HS-27A (cell line): ENCODE results near the gene SLC19A1.

Source experiments
- DNase-seq: peaks from one replicate; pipeline ENCODE4 v3.0.0-alpha.2; 2012; ENCODE audit warnings: low read depth, missing footprints

The SLC19A1 gene

DNA sequence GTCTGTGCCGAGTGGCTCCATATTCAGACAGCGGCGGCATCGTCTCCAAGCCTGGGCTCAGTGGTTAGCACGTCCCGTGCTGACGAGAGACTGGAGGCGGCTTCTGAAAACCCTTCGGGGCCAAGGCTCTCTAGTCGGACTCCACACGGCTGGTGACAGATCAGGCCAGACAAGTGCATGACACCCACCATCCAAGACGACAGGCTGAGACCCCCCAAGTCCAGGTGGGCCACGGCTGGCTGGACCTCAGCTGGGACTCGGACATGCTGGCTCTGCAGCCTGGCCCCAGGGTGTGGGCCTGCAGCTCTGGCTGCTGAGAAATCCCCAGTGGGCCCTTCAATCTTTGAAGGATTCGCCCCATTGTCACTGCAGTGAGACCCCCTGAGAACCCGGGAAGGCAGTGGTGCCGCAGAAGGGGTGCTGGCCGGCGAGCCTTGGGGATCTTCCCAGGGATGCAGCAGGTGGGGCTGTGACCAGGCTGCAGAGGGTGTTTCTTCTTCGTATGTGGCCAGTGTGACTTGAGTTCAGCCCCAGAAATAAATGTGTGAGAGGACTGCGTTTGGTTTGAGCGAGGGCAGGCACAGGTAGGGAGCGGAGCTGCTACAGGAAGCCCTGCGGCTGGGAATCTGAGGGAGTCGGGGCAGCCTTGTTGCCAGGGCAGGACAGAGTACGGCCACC, 15.9 kb upstream of the SLC19A1 start:
- DNase-seq: no peak

DNA sequence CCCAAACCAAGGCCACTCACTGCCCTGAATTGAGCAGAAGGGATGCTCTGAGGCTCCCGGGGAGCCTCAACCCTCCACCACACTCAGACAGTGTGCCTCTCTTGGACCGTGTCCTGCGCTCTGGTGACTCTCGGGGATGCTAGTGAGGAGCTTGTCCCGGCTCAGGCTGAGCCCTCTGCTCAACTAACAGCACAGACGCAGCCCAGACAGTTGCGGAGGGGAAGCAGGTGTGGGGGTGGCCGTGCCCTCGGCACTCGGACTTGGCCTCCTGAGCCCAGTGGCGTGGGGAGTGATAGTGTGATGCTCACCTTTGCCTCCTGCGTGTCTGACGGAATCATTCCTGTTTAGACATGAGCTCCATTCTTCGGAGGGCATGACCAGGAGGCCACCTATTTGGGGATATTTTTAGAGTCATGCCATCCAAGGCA, 15.4 kb upstream of the SLC19A1 start:
- no peak for DNase-seq

DNA sequence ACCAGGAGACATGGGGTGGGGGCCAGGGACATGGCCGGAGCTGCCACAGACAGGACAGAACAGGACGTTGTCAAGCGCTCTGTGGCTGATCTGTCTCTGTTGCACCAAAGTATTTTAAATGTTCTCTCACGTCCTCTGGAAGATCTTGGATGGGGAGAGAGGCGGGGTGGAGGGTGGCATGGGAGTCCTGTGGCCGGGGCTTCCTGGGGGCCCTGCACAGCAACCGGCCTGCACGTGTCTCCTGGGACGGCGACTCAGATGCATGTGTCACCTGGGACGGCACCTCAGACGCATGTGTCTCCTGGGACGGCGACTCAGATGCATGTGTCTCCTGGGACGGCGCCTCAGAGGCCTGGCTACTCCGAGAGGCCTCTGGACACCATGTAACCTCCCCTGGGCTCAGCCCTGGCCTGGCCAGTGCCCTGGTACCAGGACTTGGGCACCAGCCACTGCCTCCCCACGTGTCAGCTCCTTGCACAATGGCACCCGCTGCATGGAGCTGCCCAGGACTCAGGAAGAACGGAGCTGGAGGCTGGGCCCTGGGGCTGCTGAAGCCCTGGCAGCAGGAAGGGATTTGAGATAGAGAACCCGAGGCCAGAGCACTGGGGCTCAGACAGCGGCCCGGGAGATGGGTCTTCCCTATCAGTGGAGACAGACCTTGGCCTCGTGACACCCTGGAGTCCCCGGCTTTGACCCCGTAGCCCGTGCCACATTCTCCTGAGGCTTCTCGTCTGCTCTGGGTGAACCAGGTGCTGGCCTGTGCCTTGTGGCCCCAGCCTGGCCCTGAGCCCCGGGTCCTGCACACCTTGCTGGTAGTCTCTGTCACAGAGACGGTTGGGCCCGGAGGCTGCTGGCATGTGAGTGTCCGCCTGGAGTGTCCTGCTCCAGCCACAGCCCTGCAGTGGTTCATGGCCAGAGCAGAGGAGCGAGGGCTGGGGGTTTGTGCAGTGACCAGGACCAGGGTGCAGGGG, 14.7 kb upstream of the SLC19A1 start:
- no peak for DNase-seq

DNA sequence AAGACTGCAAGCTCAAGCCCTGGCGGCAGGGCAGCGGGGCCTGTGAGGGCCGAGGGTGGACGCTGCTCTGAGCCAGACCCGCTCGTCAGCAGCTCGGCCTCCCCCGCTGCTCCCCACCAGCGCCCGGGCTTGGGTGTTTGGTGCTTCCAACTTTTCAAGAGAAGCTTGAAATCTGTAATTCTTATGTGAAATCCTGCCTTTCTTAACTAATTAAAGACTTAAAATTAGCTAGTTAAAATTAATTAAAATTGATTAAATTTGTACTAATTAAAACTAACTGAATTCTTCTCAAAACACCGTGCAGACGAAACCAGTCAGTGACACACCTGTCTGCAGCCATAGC, 14.0 kb upstream of the SLC19A1 start:
- no peak for DNase-seq

DNA sequence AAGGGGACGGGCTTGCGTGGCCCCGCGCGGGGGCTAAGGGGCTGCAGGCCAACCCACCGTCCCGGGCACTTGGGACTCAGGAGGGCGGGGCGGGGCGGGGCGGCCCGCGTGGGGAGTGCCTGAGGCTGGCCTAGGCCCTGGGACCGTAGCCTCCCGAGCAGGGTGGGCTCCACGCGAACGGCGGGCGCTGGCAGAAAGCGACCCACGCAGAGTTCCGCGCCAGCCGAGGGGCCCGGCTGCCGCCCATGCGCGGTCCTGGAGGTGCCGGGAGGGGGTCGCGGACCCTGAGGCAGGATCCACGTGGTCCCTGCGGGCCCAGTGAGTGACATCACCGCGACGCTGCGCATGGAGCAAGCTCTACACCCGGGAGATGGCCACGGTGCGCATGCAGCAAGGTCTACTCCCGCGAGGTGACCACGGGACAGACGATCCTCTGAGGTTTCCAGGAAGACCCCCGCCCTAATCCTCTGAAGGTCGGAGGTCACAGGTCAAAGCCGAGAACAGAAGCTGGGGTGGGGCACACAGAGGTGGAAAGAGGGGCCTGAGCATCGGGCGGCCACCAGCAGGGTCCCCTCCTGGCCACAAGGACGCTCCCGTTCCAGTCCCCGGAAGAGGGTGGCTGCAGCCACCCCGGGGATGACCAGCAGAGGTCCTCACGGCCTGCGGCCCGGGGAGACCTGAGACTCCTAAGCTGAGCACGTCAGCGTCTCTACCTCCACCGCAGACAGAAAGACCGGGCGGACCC, 13.5 kb upstream of the SLC19A1 start:
- no peak for DNase-seq

DNA sequence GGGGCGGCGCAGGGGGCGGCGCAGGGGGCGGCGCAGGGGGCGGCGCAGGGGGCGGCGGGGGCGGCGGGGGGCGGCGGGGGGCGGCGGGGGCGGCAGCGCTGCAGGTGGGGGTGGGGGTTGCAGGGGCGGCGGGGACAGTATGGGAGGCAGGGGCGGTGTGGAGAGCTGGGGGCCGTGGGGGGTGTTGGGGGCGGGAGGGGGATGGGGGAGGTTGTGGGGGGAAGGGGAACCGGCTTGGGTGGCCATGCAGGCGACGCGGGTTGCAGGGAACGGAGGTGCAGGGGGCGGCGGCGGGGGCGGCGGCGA, 13.0 kb upstream of the SLC19A1 start:
- DNase-seq: no peak

DNA sequence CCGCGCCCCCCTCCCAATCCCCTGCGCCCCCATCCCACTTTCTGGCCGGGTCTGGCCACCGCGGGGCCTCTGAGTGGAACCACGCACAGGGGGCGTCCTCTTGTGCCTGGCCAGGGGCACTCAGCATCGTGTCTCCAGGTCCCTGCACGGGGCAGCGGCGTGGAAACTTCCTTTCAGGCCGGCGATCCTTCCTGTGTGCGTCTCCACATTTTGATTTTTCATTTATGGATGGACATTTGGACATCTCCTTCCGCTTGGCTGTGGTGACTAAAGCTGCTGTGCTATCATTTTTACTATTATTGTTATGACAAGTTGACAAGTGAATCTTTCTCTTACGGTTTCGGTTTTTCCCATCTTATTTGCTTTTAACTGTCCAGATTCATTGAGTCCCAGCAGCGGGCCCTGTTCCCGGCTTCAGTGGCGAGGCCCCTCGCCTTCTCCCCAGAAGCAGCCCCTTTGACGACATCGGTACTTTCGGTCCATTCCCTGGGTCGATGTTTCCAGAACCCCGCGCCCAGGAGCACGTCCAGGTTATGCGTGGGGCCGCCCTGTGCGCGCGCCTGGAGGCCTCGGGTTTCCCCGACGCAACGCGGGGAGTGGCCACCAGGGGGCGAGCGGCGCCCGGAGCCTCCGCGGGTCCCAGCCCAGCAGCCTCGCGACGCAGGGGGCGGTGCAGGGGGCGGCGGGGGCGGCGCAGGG, 12.4 kb upstream of the SLC19A1 start:
- no peak for DNase-seq

DNA sequence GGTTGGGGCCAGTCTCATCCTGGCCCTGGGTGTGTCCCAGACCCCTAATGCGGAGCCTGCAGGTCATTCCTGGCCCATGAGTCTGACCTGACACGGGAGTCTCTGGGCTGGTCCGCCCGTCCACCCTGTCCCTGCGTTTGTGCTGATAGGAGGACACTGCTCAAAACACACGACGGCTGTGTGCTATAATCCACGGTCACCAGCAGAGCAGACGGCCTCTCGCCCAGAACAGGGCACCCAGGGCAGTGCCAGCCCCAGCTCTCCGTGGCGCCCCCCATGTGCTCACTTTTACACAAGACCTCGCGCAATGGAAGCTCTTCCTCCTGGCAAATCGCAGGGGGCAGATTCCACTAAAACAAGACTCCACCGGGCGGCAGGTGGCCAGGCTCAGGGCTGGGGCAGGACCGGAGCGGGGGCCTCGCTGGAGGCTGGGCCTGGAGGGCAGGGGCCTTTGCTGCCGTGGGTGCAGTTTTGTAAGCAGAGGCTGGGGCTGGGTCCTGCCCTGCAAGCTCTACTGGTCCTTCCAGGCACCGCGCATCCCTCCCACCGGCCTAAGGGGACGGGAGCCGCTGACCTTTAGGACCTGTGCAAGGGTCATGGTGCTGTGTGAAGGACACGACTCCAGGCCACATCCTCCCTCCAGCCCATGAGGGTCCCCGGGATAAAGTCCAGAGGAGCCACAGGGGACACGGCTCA, 10.6 kb upstream of the SLC19A1 start:
- DNase-seq: no peak

DNA sequence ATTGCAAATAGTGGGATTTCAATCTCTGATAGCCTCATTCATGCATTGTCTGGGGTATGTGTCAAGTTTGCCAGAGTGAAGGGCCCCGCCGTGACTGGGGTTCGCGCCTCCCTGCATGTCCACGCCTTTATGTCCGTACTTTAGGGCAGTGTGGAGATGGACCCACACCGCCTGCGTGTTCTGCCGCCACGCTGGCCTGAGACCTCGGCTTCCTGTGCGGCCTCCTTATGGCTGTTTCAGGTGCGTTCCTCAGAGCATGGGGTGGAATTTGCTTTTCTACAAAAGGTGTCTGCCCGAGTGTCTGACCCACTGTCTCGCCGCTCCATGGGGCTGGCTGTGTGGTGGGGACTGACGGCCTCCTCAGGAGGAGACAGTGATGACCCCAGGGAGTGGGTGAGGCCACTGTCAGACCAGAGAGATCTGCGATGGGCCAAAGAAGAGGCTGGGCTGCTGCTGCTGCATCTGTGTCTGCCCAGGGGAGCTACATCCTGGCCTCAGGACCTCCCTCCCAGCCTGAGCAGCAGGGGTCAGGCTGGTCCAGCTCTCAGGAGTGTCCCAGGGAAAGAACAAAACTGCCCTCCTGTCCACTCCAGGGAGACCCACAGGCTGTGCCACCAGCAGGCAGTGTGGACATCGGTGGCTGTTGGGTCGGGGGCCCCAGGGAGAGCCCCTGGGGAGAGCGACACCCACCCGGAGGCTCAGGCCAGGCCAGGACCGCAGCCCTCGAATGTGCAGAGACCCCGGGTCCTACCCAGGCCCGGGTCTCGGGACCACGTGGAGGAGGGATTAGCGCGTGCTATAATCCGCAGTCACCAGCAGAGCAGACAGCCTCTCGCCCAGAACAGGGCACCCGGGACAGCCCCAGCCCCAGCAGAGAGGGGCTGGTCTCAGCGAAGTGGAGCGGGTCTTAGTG, 9.8 kb upstream of the SLC19A1 start:
- DNase-seq: no peak

DNA sequence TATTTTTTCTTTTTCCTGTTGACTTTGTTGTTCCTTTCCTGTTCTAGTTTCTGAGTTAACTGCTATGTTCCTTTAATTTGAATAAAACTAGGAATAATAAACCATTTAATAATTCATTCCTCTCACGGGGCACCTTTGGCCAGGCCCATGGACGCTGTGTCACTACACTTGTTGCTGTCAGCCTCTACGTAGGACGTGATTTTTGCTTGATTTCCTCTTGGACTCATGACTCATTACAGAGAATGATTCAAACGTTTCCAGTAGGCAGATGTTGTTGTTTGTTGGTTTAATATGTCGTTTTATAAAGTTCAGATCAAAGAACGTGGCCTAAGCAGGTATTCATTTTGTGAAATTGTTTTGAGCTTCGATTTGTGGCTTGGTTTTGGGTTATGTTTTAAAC, 9.1 kb upstream of the SLC19A1 start:
- DNase-seq: no peak

DNA sequence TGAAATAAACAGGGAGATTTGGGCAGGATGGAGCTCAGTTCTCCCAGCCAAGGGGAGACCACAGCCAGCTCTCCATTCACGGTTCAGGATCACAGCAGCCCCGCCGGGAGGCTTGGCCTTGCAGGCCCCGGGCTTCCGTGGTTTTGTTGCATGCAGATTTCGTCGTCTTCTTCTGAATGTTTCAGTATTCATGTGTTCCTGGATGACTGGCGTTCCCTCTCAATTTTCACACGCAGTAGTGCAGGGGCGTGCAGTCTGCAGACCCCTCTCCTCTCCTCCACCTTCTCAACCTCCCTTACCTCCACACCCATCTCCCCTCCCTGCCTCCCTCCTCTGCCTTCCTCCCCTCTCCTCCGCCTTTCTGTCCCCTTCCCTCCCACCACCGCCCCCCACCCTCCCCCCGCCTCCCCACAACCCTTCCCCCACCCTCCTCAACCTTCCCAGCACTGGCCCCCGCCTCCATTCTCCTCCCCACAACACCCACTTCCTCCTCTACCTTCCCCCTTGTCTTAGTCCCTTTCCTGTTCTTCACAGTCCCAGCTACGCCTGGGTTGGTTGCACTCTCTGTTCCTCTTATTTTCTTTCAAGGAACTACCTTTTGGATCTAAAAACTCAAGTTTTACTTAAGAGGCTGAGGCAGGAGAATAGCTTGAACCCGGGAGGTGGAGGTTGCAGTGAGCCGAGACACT, 8.4 kb upstream of the SLC19A1 start:
- DNase-seq: no peak

DNA sequence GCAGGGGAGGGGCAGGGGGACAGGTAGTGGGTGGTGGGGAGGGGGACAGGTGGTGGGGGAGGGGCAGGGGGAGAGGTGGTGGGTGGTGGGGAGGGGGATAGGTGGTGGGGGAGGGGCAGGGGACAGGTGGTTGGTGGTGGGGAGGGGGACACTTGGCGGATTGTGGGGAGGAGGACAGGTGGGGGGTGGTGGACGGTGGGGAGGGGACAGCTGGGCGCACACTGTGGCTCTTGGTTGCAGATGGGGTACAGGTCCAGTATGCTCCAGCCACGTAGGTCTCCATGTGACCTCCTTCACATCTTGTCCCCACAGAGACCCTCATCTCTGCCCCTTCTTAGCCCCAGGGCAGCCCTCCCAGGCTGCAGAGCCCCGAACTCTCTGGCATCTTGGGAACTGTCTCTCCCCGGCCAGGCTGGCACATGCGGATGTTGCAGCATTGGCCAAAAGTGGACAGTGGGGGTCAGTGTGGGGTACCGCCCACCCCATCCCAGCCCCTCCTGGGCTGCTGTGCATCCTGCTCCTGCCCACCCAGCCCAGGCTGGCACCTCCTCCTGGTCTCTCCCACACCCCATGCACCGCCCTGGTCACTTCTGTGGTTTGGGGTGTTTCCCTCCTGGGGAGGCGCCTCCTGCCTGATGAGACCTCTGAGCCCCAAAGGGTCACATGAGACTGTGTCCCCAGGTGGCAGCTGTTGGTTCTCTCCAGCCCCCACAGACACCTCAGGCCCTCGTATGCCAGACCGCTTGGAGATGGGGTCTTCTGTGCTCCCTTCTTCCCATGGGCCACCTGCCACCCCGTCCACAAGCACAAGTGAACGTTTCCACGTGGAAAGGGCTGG, 7.6 kb upstream of the SLC19A1 start:
- no peak for DNase-seq

DNA sequence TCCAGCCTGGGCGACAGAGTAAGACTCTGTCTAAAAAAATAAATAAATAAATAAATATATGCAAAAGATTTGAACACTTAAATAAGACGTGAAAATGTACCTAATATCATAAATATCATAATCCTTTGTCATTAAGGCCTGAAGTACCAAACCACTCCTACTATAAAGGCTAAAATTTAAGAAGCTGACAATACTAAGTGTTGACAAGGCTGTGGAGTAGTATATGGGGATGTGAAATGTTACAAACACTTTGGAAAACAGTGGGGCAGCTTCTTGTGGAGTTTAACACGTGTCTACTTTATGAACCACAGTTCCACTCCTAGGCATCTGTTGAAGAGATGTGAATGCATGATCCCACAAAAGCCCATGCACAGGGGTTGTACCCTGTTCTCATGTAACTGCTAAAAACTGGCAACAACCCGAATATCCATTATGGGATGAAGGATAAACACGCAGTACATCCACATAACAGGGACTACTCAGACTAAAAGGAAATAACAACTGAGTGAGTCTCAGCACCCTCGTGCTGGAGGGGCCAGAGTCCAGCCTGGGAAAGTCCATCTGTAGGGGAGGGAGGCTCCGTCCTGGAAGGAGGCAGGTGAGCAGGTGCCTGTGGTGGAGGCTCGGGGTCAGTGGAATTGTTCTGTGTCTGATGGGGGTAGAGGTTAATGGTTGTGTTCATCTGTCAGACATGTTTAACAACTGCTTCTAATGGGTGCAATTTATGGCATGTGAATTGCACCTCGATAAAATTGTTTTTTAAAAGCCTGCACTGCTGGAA, 6.7 kb upstream of the SLC19A1 start:
- no peak for DNase-seq

DNA sequence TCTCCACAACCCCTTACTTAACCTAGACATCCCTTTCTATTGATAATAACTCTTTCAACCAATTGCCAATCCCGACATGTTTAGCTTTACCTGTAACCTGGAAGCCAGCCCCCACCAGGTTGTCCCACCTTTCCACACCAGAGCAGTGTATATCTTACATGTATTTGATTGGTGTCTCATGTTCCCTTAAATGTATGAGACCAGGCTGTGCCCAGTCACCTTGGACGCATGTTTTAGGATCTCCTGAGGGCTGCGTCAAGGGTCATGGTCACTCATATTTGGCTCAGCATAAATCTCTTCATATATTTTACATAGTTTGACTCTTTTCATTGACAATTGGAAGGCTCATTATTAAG, 5.3 kb upstream of the SLC19A1 start:
- DNase-seq: no peak

DNA sequence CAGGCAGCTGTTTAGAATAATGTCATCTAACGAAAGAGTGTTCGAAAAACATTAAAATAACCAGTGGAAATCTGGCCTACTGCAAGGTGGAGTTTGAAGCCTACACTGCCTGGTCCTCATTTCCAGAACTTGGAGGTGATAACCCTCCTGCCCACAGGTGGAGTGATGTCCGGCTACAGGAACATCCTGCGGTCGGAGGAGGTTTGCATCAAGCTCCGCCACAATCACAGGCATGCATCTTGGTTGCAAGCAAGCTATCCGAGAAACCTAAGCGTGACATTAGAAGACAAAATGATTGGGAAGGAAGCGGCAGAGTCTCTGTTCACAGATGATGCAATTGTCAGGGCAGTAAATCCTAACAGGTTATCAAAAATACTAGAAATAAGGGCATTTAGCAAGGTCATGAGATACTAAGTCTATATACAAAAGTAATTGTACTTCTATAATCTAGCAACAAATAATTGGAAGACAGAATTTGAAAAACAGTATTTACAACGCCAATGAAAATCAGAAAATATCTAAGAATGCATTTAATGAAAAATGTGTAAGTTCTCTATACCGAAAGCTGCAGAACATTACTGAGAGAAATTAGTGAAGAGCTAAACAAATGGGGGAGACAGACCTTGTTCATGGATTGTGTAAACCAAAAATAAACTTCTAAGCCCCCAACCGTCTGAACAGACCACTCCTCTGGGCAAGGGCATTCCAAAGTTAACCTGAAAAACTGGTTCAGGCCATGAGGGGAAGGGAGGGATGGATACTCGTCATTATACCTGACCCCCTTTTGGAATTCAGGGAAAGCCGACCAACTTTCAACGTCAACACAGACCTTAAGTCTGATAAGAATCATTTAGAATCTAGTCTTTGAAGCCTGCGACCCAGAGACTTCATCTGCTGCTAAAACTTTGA, 4.7 kb upstream of the SLC19A1 start:
- DNase-seq: no peak

DNA sequence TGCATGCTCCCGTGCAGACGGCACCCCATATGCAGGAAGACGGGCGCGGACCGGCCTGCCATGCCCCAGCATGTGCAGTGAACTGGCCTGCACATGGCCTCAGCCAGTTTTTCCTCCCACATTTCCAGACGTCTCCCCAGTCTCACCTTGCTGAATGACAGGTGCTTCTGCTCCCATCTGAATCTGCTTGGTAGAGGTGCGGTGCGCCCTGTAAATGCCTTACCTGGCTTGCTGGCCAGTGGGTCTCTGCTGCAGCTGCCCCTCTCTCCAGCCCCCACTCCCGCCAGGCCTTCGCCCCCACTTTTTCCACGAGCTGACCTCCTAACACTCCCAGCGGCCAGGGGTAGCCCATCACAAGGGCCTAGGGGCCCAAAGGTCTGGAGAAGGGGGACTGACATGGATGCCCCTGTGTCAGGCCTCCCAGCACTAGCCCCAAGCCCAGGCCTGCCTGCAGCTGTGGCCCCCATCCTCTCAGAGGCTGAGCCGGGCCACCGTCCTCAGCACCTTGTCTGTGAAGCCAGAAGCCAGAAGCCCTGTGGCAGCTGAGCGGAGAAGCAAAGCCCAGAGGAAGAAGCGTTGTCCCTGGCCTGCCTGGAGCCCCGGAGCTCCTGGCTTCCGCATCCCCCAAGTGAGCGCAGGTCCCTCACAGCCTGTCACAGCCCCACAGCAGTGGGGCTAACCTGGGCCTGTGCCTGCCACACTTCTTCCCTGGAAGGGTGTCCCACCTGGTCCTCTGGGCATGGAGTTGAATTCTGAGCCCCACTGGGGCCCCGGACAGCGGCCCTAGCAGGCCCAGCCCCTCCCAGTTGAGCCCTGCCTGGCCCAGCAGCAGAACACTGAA, 3.7 kb upstream of the SLC19A1 start:
- DNase-seq: no peak

DNA sequence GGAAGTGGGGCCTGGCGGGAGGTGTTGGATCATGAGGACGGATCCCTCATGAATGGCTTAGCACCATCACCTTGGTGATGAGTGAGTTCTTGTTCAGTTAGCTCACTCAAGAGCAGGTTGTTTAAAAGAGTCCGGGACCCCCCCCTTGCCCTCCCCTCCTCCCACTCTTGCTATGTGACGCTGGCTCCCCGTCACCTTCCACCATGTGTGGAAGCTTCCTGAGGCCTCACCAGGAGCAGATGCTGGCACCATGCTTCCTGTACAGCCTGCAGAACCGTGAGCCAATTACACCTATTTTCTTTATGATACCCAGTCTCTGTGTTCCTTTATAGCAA, 3.0 kb upstream of the SLC19A1 start:
- no peak for DNase-seq
